Embryonic facial prominence (tissue), 1 donor: ENCODE results near the gene NMUR1.

Experiments used
- DNase-seq: peaks from one replicate; pipeline ENCODE4 v3.0.0-alpha.2; 2016; ENCODE audit errors: extremely low spot score

NMUR1 gene

DNA sequence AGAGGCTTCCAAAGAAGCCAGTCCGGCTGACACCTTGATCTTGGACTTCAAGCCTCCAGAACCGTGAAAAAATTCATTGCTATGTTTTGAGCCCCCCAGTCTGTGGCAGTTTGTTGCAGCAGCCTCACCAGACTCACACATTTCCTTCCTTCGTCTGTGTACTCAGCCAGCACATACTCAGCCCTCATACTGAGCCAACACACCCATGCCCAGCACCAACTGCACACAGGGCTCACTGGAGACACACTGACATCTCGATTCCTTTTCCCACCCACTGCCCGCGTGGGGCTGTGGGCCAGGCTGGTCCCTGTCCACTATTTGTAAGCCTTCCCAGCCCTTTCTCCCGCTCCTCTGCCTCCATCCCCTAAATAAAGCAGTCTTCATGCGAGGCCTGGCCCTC lies 24.1 kb upstream of the NMUR1 start:
- DNase-seq: no peak

DNA sequence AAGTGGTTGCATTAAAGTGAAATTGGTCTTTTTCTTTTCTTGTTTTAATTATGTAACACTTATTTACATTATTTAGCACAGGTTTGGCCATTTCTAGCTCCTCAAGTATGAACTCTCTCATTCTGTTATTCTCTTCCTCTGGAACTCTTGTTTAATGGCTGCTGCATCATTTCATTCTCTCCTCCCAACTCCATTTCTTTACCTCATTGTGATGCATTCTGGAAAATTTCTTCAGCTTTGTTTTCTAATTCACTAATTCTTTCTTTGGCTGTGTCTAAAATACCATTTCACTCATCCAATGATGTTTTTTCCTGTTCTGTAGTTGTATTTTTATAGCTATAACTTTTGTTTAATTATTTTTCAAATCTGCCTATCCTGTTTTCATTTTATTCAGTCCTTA lies 22.5 kb upstream of the NMUR1 start:
- DNase-seq: no peak

DNA sequence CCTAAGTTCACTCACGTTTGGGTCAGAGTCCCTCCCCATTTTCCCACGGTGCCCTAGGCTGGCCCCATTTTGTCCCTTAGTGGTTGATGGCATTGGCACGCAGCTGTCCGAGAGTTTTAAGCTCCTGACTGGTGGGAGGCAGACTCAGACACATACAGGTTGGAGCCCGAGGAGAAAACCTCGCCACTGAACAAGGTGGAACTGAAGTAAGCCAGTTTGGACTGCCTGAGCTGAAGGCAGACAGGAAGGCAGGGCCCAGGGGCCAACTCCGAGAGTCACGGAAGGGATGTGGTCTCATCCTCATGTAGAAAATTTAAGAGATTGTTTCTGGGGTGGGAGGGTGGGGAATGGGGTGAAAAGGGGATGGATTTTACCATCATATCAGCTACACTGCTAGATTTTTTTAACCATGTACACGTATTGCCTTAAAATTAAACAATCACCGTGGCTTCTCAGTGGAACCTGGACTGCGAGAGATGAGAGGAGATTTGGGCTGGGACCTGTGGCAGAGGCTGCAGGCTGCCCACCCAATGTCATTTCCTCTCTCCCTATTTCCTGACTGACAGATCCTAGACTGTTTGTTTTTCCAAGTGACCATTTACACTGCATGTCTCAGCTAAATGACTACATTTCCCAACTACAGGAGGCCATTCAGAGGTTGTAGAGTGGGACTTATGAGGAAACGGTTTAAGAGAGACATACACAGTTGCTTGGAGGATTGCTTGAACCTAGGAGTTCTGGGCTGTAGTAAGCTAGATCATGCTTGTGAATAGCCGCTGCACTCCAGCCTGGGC lies 19.4 kb upstream of the NMUR1 start:
- no peak for DNase-seq

DNA sequence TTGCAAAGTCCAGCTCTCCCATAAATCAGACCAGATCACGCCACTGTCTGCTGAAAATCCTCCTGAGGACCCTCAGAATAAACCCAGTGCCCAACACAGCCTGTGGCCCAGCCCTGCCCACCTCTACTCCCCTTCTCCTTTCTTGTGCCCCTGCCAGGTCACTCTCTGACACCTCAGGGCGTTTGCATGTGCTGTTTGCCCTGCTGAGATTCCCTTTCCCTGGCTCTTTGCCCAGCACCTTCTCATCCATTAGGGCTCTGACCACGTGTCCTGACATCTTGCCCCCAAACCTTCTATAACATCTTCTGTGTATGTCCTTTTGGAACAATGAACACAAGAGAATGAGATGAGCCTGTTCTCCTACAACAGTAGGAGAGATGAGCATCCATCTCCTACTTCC lies 18.5 kb upstream of the NMUR1 start:
- DNase-seq: no peak

DNA sequence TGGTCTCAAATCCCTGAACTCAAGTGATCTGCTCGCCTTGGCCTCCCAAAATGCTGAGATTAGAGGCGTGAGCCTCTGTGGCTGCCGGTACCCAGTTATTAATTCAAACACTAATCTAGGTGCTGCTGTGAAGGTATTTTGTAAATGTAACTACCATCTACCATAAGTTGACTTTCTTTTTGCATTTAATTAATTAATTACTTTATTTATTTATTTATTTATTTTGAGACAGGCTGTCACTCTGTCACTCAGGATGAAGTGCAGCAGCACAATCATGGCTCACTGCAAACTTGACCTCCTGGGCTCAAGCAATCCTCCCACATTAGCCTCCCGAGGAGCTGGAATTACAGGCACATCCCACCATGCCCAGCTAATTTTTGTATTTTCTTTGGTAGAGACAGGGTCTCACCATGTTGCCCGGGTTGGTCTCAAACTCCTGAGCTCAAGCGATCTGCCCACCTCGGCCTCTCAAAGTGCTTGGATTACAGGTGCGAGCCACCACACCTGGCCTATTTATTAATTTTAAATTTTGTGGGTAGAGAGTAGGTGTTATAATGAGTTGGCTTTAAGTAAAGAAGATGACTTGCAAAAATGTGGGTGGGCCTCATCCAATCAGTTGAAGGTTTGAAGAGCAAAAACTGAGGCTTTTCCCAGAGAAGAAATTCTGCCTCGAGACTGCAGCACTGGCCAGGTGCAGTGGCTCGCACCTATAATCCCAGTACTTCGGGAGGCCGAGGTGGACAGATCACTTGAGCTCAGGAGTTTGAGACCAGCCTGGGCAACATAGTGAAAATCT lies 17.3 kb upstream of the NMUR1 start:
- no peak for DNase-seq

DNA sequence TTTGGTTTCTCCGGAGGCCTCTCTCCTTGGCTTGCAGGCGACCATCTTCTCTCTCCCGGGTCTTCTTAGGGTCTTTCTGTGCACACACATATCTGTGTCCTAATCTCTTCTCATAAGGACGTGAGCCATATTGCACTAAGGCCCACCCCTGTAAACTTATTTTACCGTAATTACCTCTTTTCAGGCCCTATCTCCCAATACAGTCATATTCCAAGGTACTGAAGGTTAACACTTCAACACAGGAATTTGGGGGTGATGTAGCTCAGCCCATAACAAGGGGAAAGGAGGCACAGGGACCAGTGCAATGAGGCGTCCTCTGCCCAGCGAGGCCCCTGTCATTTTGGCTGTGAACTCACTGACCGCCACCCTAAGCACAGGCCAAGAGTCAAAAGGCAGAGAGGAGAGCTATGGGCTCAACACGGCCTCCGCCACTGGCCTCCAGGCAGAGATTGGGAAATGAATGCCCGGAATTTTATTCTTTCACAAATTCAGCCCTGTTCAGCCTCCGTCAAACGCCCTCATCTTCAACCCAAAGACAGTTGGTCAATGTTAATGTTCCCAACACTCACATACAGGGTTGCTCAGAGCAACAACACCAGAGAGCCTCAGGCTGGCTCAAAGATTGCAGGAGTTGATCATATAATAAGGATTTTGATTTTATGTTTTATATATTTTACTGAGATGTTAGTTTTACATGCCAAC lies 15.9 kb upstream of the NMUR1 start:
- DNase-seq: no peak

DNA sequence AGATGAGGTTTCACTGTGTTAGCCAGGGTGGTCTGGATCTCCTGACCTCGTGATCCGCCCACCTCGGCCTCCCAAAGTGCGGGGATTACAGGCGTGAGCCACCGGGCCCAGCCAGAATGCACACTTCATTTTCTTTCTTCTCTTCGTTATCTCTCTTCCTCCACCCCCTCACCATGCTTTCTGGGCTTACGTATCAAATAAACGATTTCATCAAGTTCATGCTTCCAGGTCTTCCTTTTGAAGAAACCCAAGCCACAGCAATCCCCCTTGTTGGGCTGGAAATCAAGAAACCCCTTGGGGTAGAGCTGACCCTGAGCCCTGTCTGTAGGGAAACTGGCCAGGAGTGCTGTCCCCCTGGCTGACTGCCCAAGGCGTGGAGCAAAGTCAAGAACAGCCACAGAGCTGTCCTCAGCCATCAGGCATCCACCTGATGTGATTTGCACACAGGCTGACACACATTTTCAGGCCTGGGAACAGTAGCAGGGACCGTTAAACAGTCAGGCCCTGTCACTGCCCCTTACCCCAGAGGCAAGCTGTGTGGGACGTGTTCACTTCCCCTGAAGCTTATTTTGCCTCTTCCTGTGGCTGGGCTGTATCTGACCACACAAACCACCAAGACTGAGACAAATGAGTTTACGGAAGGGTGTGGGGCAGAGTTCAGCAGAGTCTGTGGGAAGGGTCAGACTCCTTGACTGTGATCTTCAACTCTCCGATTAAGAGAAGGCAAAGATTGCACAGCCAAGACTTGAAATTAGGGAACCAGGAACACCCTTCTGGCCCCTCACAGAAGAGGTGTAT lies 15.1 kb upstream of the NMUR1 start:
- no peak for DNase-seq

DNA sequence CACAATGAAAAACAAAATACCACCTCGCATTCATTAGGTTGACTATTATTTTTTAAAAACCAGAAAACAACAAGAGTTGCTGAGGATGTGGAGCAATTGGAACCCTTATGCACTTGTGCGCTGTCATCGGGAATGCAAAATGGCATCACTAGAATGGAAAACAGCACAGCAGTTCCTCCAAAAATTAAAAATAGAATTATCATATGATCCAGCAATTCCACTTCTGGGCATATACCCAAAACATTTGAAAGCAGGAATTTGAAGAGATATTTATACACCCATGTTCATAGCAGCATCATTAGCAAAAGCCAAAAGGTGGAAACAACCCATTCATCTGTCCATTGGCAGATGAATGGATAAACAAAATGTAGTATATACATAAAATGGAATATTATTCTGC lies 11.9 kb upstream of the NMUR1 start:
- DNase-seq: no peak

DNA sequence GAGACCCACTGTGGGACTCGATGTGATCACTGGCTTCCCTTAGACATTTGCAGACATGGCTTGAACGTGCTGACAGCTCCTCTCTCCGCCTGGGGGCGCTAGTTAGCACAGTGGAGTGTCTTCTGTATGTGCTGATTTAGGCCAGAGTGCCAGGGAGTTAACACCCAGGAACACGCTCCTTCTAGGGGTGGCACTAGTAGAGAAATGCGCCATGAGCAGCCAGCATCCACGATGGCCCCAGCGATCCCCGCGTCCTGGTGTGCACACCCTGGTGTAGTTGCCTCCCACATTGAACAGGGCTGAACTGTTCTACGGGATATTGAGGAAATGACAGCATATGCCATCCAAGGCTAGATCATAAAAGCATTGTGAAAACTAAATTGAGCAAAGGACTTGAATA lies 11.4 kb upstream of the NMUR1 start:
- no peak for DNase-seq

DNA sequence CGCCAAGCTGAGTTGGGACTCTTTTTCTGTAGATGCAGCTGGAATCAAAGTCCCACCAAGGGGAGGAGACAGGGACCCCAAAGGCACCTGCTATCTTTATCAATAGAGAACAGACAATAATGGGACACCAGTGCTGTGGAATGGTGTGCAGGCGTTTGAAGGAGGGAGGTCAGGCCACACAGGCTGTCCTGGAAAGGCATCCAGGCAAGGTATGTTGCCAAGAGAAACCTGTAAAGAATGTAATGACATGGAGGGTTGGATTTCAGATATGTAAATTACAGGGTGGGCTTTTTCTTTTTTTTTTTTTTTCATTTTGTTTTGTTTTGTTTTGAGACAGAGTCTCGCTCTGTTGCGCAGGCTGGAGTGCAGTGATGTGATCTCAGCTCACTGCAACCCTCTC lies 9.7 kb upstream of the NMUR1 start:
- DNase-seq: no peak

DNA sequence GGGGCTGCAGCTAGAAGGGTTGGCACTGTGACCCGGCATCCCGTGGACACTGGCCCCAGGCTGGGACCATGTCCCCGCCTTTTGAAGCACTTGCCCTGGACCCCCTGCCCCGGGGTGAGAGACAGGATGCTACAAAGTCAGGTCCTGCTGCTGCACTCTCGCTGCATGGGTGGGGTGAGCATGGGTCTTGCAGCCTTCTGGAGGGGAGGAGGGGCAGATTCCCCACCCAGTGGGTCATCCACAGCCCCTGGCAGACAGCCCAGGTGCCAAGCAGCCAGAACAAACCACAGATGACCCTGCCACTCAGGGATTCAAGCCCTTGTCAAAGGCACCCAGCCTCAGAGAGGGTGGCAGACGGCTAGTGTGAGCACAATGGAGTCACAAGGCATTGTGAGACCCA lies 5.7 kb upstream of the NMUR1 start:
- no peak for DNase-seq

DNA sequence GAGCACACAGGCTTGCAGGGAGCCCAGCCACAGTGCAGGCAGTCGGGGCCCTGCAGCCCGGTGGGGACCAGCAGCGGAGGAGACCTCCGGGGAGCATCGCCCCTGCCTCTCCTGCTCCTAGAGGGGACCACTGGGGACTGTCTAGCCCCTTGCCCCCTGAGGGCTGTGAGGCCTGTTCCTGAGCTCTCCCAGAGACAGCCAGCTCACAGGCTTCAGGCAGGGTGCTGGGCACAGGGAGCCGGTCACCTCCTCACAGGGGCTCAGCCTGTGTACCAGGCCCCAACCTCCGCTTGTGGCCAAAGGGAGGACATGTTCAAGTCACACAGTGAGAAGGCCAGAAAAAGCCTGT lies 3.5 kb upstream of the NMUR1 start:
- no peak for DNase-seq

DNA sequence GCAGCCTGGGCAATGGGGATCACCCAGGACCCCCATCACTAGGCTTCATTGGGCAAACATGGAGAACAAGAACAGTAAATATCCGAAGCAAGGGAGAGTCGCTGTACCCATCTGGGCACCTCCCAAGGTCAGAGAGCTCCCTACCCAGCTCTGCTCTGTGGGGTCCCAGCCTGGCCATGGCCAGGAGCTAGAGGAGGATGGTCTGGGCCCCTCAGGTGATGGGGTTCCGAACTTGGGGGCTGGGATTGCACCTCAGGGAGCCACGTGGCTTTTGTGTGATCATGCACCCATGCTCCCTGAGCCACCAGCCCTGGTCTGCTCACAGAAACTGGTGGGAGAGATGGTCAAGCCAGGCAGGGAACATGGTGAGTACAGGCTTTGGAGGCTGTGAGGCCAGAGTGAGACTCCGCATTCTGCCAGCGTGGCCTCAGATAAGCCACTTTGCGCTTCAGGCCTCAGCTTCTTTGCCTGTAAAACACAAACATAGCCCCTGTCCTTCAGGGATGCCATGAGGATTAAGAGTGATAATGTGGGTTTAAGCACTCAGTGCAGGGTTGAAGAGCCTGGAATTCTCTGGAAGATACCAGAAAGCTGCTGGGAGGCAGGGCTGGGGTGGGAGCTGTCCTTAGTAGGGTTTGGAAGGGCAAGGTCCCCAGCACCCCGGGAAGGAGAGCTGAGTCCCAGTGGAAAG lies 3.0 kb upstream of the NMUR1 start:
- DNase-seq: no peak

DNA sequence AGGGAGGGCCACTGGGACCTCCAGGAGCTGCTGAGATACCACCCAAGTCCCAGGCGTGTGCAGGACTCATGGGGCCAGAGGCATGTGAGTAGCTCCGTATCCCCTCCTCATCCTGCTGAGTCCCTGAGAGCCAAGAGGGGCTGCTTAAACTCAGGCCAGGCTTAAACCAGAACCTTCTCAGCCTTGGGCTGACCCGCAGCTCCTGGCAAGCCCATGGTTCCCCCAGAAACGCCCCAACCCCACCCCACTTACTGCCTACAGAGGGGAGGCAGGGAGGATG lies 2.5 kb upstream of the NMUR1 start:
- no peak for DNase-seq

DNA sequence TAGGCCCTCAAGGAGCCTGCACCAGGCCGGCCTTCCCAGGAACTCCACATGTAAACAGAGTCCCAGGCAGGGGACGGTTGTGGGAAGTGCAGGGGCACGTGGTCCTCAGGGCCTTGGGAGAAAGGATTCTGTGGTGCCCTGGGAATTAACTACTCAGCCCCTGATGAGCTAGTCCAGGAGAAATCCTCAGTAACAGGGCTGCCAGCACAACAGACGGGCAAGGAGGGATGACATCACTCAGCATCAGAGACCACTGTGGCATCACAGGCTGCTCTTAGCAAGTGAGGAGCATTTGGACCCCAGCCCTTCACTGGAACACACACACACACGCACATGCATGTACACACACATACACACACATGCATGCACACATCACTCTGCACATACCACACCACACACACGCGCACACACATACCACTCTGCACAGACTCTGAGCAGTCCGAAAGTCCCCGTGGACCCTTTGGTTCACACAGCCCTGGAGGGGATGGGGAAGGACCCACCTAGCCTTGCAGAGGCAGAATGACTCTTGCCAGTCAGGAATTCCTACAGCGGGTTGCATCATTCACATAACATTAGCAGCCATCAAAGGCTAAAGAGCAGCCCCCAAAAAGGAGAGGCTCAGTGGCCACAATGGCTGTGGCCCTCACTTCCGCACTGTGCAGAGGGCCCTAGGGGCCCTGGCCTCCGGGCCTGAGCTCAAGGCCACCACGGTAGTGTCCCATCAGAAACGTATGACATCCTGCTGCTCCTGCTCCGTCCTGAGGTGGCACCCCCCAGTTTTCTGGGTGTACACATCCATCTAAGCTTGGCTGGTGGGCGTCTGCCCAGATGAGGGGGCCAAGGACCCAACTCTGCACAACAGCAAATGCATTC lies 1.9 kb upstream of the NMUR1 start:
- no peak for DNase-seq

DNA sequence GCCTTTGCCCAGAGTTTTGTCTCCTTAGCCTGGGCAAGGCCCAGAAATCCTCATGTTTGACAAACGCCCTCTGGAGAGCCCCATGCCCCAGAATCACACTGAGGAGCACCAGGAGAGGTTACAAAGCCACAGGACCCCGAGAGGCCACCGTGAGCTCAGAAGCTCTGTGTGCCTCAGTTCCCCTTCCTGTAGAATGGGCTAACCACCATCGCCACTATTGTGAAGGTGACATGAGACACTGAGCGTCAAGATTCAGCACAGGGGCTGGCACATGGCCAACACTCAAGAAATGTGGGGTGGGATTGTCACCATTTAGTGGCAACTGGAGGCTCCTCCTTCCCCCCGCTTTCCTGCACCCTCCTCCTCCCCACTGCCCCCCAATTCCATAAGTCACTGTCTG lies 1.2 kb upstream of the NMUR1 start:
- DNase-seq: no peak

DNA sequence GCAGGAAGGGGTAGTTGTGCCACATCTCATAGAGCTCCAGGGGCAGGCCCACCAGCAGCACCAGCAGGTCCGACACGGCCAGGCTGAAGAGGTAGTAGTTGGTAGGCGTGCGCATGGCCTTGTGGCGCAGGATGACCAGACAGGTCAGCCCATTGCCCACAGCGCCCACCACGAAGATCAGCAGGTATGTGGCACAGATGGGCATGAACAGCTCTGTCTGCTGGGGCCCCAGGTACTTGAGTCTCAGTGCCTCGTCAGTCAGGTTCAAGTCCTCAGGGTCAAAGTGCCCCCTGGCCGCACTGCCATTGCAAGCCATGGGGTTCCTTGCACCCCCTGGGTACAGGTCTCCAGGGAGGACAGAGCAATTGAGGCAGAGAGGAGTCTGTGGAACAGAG lies 1.6 kb downstream of the NMUR1 start:
- no peak for DNase-seq

DNA sequence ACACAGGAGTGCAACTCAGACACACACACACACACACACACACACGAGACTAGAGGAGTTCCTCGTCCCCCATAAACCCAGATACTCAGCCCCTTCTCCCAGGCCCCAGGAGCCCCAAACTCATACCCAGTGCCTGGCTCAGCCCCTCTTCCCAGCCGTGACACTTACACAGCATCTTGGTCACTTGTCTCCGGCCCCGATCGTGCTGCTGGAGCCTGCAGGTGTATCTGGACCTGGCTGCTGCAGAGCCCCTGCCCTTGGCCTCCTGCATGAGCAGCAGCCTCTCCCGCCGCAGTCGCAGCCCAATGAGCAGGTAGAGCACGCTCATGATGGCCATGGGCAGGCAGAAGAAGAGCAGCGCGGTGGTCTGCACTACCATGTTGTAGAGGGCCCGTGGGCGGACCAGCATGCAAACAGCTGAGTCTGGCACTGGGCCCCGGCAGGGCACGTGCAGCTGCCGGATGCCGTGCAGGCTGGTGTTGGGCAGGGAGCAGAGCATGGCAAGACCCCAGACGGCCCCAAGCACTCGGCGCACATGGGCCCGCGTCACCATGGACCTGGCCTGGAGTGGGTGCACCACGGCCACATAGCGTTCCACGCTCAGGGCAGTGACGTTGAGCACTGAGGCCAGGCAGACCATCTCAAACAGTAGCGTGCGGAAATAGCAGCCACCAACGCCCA lies 2.1 kb downstream of the NMUR1 start:
- no peak for DNase-seq

DNA sequence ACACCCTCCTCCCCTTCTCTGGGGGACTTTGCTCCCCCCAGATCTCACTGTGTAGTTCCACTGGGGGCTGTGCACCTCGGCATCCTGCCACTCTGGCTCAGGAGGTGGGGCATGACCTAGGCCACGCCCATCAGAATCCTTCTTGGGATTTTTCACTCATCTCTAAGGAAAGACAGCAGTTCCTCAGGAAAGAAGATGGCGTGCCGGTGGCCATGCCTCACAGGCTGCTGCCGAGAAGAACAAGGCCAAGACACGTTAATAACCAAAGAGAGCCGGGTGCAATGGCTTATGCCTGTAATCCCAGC lies 3.2 kb downstream of the NMUR1 start:
- DNase-seq: no peak

DNA sequence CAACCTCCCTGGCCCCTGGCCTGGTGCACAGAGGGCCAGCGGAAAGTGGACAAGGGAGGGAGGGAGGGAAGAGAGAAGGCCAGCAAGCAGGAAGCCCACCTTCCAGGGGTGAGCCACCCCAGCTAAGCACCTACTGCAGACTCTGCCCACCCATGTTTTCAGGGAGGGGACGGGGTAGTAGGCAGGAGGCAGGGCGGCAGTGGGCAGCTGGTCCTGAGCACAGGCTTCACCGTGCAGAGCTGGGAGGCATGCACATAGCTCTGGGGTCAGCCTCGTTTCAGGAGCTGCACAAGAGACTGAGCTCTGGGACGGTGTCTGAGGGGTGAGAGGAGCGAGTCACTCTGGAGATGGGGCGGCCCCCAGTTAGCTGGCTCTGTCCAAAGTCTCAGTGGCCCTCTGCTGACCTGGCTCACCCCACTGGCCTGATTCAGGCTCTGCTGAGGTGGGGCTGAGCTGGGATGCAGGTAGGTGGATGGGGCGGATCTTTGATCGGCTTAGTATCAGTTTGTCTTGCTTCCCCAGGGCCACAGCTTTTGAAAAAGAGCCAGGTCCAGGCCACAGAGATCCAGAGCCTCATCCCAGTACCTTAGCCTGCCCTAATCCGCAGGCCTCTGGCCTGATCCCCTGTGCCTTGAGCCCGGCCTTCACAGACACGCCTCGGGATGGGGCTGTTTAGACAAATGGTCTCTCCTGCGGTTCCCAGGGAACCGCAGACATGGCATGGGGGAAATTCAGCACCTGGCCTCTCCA lies 3.7 kb downstream of the NMUR1 start:
- DNase-seq: no peak
